ENCODE results near the gene ZNF276. TPM values are rescaled to one million over a fixed set of nuclear protein-coding genes. Genes with fewer than 3 reads are reported as not detected.
A peak's percentile ranks its signal among the peaks of the same experiment; 100 is the strongest.
"Not testable (repeated sequence)": the region's sequence is repeated elsewhere in the genome, so short reads cannot be mapped to it uniquely, and the experiment has no call there.

Gene ZNF276
- total RNA-seq (12.7 and 12.8 TPM in 2 replicates), polyA plus RNA-seq (6.2 and 7.3 TPM in 2 replicates), polyA minus RNA-seq (ENCODE audit: low replicate concordance) (13.8 and 28.0 TPM in 2 replicates)
- polyA plus RNA-seq (2012) = 5.5 and 6.2 TPM in 2 replicates

- Histone ChIP-seq H3K4me2 (ENCODE audit: extremely low read depth, insufficient read depth, low read length) (peak within 1 kb of the TSS; percentile 100), H3K79me2 (ENCODE audit: control insufficient read depth, insufficient read depth, low read length) (peaks cover 29% of the 10 kb centered on the region), H3K27ac (ENCODE audit: insufficient read depth, low read length) (peak within 1 kb of the TSS; percentile 75), H3K9me3 (ENCODE audit: control insufficient read depth, insufficient read depth, low read depth, low read length) (no peaks in the 10 kb centered on the region), H3K36me3 (ENCODE audit: control insufficient read depth, insufficient read depth, low read length) (peaks cover 12% of the 10 kb centered on the region), H3K4me3 (replicated peaks in 1 of 4; ENCODE audit: control extremely low read depth in 1 of 4, insufficient read depth in 1 of 4, low read depth in 3 of 4, low read length in 4 of 4) (peak within 1 kb of the TSS; percentile 58 to 83 (median 74)), H4K20me1 (ENCODE audit: control insufficient read depth, extremely low read depth, insufficient read depth, low read length) (no peaks in the 10 kb centered on the region), H3K9ac (ENCODE audit: insufficient read depth, low read length) (peak within 1 kb of the TSS; percentile 82), H3K27me3 (ENCODE audit: control insufficient read depth, insufficient read depth, low read length) (no peaks in the 10 kb centered on the region), H2AFZ (ENCODE audit: low read length) (peak within 1 kb of the TSS; percentile 38), H3K4me1 (ENCODE audit: control insufficient read depth, extremely low read depth, insufficient read depth, low read length) (peaks cover 20% of the 10 kb centered on the region)
- peak; percentile 74 to 75 for DNase-seq (ENCODE audit: low read depth in 2 of 2)
- no peak for TF ChIP-seq EZH2 (IDR thresholded peaks at IDR 0.05; ENCODE audit: low read length, missing control alignments)
- TF ChIP-seq CTCF (conservative IDR thresholded peaks at IDR 0.05 in 1 of 2, IDR thresholded peaks at IDR 0.05 in 1 of 2; ENCODE audit: low read depth in 1 of 2, low read length in 2 of 2) = no peak
Measured at GRCh38 chr16:89720813-89721545, at the start of gene ZNF276, which contains the start of gene VPS9D1. ZNF276 (plus strand) TSS chr16:89721537; CDS start chr16:89721641, 104 bp downstream. VPS9D1 (minus strand) TSS chr16:89720898; CDS start chr16:89720861, 37 bp downstream.

- H2AFZ ChIP-seq (ENCODE audit: low read length); H3K79me2 ChIP-seq (ENCODE audit: control insufficient read depth, insufficient read depth, low read length); H3K36me3 ChIP-seq (ENCODE audit: control insufficient read depth, insufficient read depth, low read length); H3K4me2 ChIP-seq (ENCODE audit: extremely low read depth, insufficient read depth, low read length); H3K9ac ChIP-seq (ENCODE audit: insufficient read depth, low read length); H3K27ac ChIP-seq (ENCODE audit: insufficient read depth, low read length); H3K4me1 ChIP-seq (ENCODE audit: control insufficient read depth, extremely low read depth, insufficient read depth, low read length); H4K20me1 ChIP-seq (ENCODE audit: control insufficient read depth, extremely low read depth, insufficient read depth, low read length); H3K27me3 ChIP-seq (ENCODE audit: control insufficient read depth, insufficient read depth, low read length); DNase-seq (ENCODE audit: low read depth in 2 of 2); H3K9me3 ChIP-seq (ENCODE audit: control insufficient read depth, insufficient read depth, low read depth, low read length); H3K4me3 ChIP-seq (replicated peaks in 1 of 4; ENCODE audit: control extremely low read depth in 1 of 4, insufficient read depth in 1 of 4, low read depth in 3 of 4, low read length in 4 of 4): not testable (repeated sequence)
Measured at GRCh38 chr16:89671565-89671964, 49.8 kb upstream of the ZNF276 start.

- Histone ChIP-seq H3K4me2 (ENCODE audit: extremely low read depth, insufficient read depth, low read length) (no peak overlapping the region), H4K20me1 (ENCODE audit: control insufficient read depth, extremely low read depth, insufficient read depth, low read length) (no peaks in the 10 kb centered on the region), H3K9me3 (ENCODE audit: control insufficient read depth, insufficient read depth, low read depth, low read length) (no peaks in the 10 kb centered on the region), H3K27ac (ENCODE audit: insufficient read depth, low read length) (no peak overlapping the region), H3K4me3 (replicated peaks in 1 of 4; ENCODE audit: control extremely low read depth in 1 of 4, insufficient read depth in 1 of 4, low read depth in 3 of 4, low read length in 4 of 4) (no peak overlapping the region), H3K79me2 (ENCODE audit: control insufficient read depth, insufficient read depth, low read length) (no peaks in the 10 kb centered on the region), H3K4me1 (ENCODE audit: control insufficient read depth, extremely low read depth, insufficient read depth, low read length) (no peaks in the 10 kb centered on the region), H3K36me3 (ENCODE audit: control insufficient read depth, insufficient read depth, low read length) (no peaks in the 10 kb centered on the region), H3K9ac (ENCODE audit: insufficient read depth, low read length) (no peak overlapping the region), H2AFZ (ENCODE audit: low read length) (no peak overlapping the region), H3K27me3 (ENCODE audit: control insufficient read depth, insufficient read depth, low read length) (no peaks in the 10 kb centered on the region)
- DNase-seq (ENCODE audit: low read depth in 2 of 2) = no peak
- TF ChIP-seq CTCF (conservative IDR thresholded peaks at IDR 0.05 in 1 of 2, IDR thresholded peaks at IDR 0.05 in 1 of 2; ENCODE audit: low read depth in 1 of 2, low read length in 2 of 2) = no peak
- TF ChIP-seq EZH2 (IDR thresholded peaks at IDR 0.05; ENCODE audit: low read length, missing control alignments) = no peak
Measured at GRCh38 chr16:89672177-89672941, 49.0 kb upstream of the ZNF276 start.
